Measurements from ENCODE around the gene SPATA4. TPM values are rescaled to one million over a fixed set of nuclear protein-coding genes. Genes with fewer than 3 reads are reported as not detected.

SPATA4 gene
- total RNA-seq, 1 experiment from 2014 or later: 0.20 TPM

DNA sequence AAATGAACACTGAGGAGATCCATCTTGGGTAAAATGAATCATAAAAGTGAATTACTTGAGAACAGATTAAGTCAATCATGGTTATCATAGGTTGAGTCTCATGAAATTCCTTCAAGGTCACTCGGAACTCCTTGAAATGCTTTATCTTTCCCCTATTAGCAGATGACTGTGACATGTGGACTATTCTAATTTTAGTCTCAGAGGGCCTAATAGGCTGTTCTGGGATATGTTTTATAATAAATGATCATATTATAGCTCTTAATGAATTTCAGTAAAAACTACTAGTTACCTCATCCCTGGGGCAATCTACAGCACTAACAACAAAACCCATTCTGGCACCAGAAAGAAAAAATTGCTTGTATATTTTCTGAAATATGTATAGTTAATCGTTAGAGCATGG is 44.7 kb downstream of the SPATA4 start (continued):
- TF ChIP-seq, protein P1, sequence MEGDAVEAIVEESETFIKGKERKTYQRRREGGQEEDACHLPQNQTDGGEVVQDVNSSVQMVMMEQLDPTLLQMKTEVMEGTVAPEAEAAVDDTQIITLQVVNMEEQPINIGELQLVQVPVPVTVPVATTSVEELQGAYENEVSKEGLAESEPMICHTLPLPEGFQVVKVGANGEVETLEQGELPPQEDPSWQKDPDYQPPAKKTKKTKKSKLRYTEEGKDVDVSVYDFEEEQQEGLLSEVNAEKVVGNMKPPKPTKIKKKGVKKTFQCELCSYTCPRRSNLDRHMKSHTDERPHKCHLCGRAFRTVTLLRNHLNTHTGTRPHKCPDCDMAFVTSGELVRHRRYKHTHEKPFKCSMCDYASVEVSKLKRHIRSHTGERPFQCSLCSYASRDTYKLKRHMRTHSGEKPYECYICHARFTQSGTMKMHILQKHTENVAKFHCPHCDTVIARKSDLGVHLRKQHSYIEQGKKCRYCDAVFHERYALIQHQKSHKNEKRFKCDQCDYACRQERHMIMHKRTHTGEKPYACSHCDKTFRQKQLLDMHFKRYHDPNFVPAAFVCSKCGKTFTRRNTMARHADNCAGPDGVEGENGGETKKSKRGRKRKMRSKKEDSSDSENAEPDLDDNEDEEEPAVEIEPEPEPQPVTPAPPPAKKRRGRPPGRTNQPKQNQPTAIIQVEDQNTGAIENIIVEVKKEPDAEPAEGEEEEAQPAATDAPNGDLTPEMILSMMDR (IDR thresholded peaks at IDR 0.05 in 2 of 3, conservative IDR thresholded peaks at IDR 0.05 in 1 of 3; ENCODE audit: borderline replicate concordance in 1 of 3, insufficient read depth in 1 of 3, low read depth in 2 of 3, low read length in 2 of 3): no peak
- TF ChIP-seq CEBPB (IDR thresholded peaks at IDR 0.05; ENCODE audit: low read depth) (no peak), FOSL1 (IDR thresholded peaks at IDR 0.05; ENCODE audit: low read depth) (no peak), ZFX (IDR thresholded peaks at IDR 0.05) (no peak), ZBTB33 (IDR thresholded peaks at IDR 0.05; ENCODE audit: extremely low read depth, insufficient replicate concordance, low read length) (no peak)

DNA sequence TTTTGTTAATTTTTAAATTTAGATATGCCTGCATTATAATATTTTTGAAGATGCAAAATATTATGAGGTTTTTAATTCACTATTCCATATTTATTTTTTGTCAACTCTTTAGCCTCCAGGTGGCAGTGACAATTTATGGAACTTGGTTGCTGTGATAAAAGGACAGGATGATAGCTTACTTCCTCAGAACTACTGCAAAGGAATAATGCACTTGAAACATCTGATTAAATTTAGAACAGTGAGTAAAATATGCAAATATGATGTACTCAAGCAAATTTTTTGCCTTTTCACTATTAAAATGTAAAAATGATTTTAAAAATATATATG is 45.1 kb downstream of the SPATA4 start:
- no peaks in the 10 kb centered on the region for H3K9me3 ChIP-seq (ENCODE audit: control insufficient read depth in 1 of 2, insufficient read depth in 1 of 2, low read depth in 1 of 2, low read length in 2 of 2)
- ChIA-PET CTCF (interaction anchor here (0.9 to 2.3 kb wide), 6 partner anchors 9 to 191 kb away, joined by 3 to 34 read pairs (median 4); no protein-coding TSS in a partner anchor), POLR2A (no interaction called here), RAD21 (ENCODE audit: low non-redundant PET in 1 of 2, low total read pairs in 2 of 2, uncharacterized antibody in 2 of 2, unreplicated experiment in 2 of 2) (interaction anchor here (0.6 to 1.9 kb wide), 3 partner anchors 127 to 190 kb away, joined by 3 to 5 read pairs (median 3); no protein-coding TSS in a partner anchor)
- no peak overlapping the region for H3K9ac ChIP-seq (ENCODE audit: low read length)
- H3K4me1 ChIP-seq (ENCODE audit: control insufficient read depth in 1 of 2, insufficient read depth in 2 of 2, low read length in 2 of 2): no peaks in the 10 kb centered on the region
- H3K27me3 ChIP-seq (ENCODE audit: insufficient read depth, low read length): no peaks in the 10 kb centered on the region
- H3K36me3 ChIP-seq (ENCODE audit: control insufficient read depth in 1 of 2, insufficient read depth in 2 of 2, low read length in 2 of 2): no peaks in the 10 kb centered on the region
- H2AFZ ChIP-seq (ENCODE audit: low read depth, low read length, poor library complexity, severe bottlenecking): peak overlapping the region; percentile 83
- TF ChIP-seq RAD21 (IDR thresholded peaks at IDR 0.05; ENCODE audit: low read depth): peak; percentile 82
- TF ChIP-seq, protein P1 (IDR thresholded peaks at IDR 0.05 in 2 of 3, conservative IDR thresholded peaks at IDR 0.05 in 1 of 3; ENCODE audit: borderline replicate concordance in 1 of 3, insufficient read depth in 1 of 3, low read depth in 2 of 3, low read length in 2 of 3): peak; percentile 19 to 73 (median 58); a peak in 5 of 6 replicates
- no peak for TF ChIP-seq TCF7L2 (IDR thresholded peaks at IDR 0.05; ENCODE audit: borderline replicate concordance, extremely low read depth, insufficient read depth, insufficient read length)
- TF ChIP-seq ZBTB33 (IDR thresholded peaks at IDR 0.05; ENCODE audit: extremely low read depth, insufficient replicate concordance, low read length): no peak
- TF ChIP-seq JUND (IDR thresholded peaks at IDR 0.05): no peak
- H3K9me2 ChIP-seq (ENCODE audit: insufficient read depth): no peaks in the 10 kb centered on the region
- no peak overlapping the region for H3K4me2 ChIP-seq (ENCODE audit: low read length)
- H3K79me2 ChIP-seq (ENCODE audit: insufficient read depth, low read length): no peaks in the 10 kb centered on the region
- no peak overlapping the region for H3K27ac ChIP-seq (ENCODE audit: low read depth, low read length)
- ATAC-seq (peak; percentile 55; the same call in 1 of the 2 replicates), DNase-seq (ENCODE audit: low read depth, low spot score) (peak; percentile 23)
- intact Hi-C loops (cut with micrococcal nuclease): loop anchor here (1.0 to 5.0 kb wide), 2 partner anchors 127 to 191 kb away; no protein-coding TSS in a partner anchor
- no peak overlapping the region for H3K4me3 ChIP-seq (replicated peaks in 1 of 2; ENCODE audit: low read depth in 1 of 2, low read length in 2 of 2)
- no peaks in the 10 kb centered on the region for H4K20me1 ChIP-seq (ENCODE audit: insufficient read depth)
- no TSS peak for BruUV-seq (replicated peaks)

All from HCT116 (cell line).